Tibial nerve (tissue), 4 donors: ENCODE measurements around the gene TRMT11. TPM values are rescaled to one million over a fixed set of nuclear protein-coding genes. Genes with fewer than 3 reads are reported as not detected.
"Not testable (repeated sequence)": the region's sequence is repeated elsewhere in the genome, so short reads cannot be mapped to it uniquely, and the experiment has no call there.

Source experiments
- DNase-seq, 2 donors: peaks; one replicate each; pipeline ENCODE4 v3.0.0-alpha.2; 2019; ENCODE audit warnings: low spot score in 2 of 2
- H3K27ac ChIP-seq, 4 donors: fragments of 200-600 bp; sonication (generic) in 3 of 4; one replicate each; pipeline ENCODE4 v1.5.1; 2017 to 2019; ENCODE audit warnings: mild to moderate bottlenecking in 1 of 4
- H3K27me3 ChIP-seq, 2 donors: fragments of 200-600 bp; sonication (generic) in 1 of 2; one replicate each; pipeline versions ENCODE4 v1.5.1 to v1.6.0; 2017 to 2019
- H3K36me3 ChIP-seq, 3 donors: fragments of 200-600 bp; sonication (generic); one replicate each; pipeline ENCODE4 v1.5.1; 2018 to 2019
- H3K4me1 ChIP-seq, 4 donors: fragments of 200-600 bp; sonication (generic) in 3 of 4; one replicate each; pipeline ENCODE4 v1.5.1; 2017 to 2019
- H3K4me3 ChIP-seq, 4 donors: fragments of 200-600 bp; sonication (generic) in 3 of 4; one replicate each; pipeline ENCODE4 v1.5.1; 2017 to 2019; ENCODE audit warnings: mild to moderate bottlenecking in 1 of 4, moderate library complexity in 1 of 4
- H3K9me3 ChIP-seq, 4 donors: fragments of 200-600 bp; sonication (generic) in 3 of 4; one replicate each; pipeline ENCODE4 v1.5.1; 2017 to 2019
- EP300 ChIP-seq, 2 donors: sonication (generic); formaldehyde crosslinking; IDR thresholded peaks; one replicate each; pipeline ENCODE4 v1.6.1; 2017; ENCODE audit warnings: antibody characterized with exemption in 2 of 2, mild to moderate bottlenecking in 1 of 2
- POLR2A ChIP-seq, 2 donors: fragments of 450-650 bp; IDR thresholded peaks; one replicate each; pipeline ENCODE4 v1.6.1; 2017; ENCODE audit warnings: antibody characterized with exemption in 2 of 2, mild to moderate bottlenecking in 2 of 2, moderate library complexity in 2 of 2
- WGBS, 2 donors: methylation state at CpG; one replicate each; pipeline ENCODE4 v1.1.5; 2018; 5-methylcytosine and 5-hydroxymethylcytosine counted together
- total RNA-seq, 4 donors: library from RNA; depleted of rRNA; stranded (reverse); fragments of >200 nt; gene quantifications; one replicate each; pipeline ENCODE4 v1.1.0, GENCODE V29; 2016
- TF ChIP-seq, protein P1 (sequence below), 5 experiments: fragments of 200-600 bp in 3 of 5; fragments of 450-650 bp in 2 of 5; sonication (generic) in 3 of 5; IDR thresholded peaks; one replicate each; pipeline ENCODE4 v1.5.1; 2016 to 2019; ENCODE audit warnings: antibody characterized with exemption in 5 of 5, mild to moderate bottlenecking in 3 of 5, moderate library complexity in 2 of 5

Gene TRMT11
- total RNA-seq, 4 donors from 2014 or later = 29.7 to 40.8 (median 33.7) TPM

DNA sequence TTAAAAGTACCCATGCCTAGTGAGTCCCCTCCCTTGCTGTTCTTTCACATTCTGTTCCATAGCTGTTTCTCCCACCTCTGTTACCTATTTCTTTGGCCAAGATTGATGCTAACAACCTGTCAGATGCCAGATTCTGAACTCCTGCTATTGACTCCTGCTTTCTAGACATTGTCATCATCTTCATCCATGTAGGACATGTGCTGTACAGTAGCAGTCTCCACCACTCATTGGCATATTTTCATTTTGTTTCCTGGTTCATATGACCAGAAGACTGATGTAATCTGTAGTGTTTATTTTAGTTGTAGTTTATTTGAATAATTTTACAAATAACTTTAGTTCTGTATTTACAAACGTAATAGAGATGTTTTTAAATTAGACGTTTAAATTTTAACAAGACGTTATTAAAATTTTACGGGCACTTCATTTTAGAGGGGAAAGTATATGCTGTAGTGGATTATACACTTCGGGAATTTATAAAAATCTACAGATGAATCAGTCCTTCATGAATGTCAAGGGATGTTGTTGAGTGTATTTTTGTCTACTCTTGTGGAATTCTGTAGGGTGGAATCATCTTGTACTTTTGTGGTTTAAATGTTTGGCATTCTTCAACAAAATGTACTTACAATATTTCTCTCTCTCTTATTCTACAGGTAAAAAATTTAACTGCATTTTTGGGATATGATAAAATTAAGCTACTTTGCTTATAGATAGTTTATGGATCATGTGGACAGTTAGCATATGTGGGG is 34.1 kb downstream of the TRMT11 start:
- Histone ChIP-seq H3K9me3 (no peaks in the 10 kb centered on the region), H3K27ac (no peak overlapping the region), H3K27me3 (no peaks in the 10 kb centered on the region), H3K4me3 (no peak overlapping the region), H3K4me1 (peaks cover 0 to 7% (median 0%) of the 10 kb centered on the region in 4 donors), H3K36me3 (peaks cover 0 to 72% (median 10%) of the 10 kb centered on the region in 3 donors)
- DNase-seq = no peak
- TF ChIP-seq, protein P1, sequence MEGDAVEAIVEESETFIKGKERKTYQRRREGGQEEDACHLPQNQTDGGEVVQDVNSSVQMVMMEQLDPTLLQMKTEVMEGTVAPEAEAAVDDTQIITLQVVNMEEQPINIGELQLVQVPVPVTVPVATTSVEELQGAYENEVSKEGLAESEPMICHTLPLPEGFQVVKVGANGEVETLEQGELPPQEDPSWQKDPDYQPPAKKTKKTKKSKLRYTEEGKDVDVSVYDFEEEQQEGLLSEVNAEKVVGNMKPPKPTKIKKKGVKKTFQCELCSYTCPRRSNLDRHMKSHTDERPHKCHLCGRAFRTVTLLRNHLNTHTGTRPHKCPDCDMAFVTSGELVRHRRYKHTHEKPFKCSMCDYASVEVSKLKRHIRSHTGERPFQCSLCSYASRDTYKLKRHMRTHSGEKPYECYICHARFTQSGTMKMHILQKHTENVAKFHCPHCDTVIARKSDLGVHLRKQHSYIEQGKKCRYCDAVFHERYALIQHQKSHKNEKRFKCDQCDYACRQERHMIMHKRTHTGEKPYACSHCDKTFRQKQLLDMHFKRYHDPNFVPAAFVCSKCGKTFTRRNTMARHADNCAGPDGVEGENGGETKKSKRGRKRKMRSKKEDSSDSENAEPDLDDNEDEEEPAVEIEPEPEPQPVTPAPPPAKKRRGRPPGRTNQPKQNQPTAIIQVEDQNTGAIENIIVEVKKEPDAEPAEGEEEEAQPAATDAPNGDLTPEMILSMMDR (IDR thresholded peaks at IDR 0.05) = no peak
- TF ChIP-seq EP300 (IDR thresholded peaks at IDR 0.05) (no peak), POLR2A (IDR thresholded peaks at IDR 0.05) (no peak)
- WGBS, 2 donors = 96% methylated on average over 5 of the region's 5 CpGs

DNA sequence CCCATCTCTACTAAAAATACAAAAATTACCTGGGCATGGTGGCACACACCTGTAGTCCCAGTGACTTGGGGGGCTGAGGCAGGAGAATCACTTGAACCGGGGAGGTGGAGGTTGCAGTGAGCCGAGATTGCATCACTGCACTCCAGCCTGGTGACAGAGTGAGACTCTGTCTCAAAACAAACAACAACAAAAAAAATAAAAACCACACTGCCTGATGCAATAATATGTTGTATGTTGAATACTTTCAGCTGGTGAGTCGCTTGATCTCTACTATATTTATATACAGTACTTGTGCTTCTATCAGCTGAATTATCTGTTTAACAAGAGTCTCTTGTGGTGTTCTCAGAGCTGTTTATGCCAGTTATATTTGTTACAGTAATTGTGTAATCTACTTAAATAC is 37.1 kb downstream of the TRMT11 start:
- peaks cover 0 to 77% (median 10%) of the 10 kb centered on the region in 3 donors for H3K36me3 ChIP-seq
- H3K4me1 ChIP-seq, H3K27ac ChIP-seq, H3K9me3 ChIP-seq, DNase-seq, H3K27me3 ChIP-seq, H3K4me3 ChIP-seq: not testable (repeated sequence)
- 88 to 95% methylated on average over 3 of the region's 3 CpGs for WGBS, 2 donors

DNA sequence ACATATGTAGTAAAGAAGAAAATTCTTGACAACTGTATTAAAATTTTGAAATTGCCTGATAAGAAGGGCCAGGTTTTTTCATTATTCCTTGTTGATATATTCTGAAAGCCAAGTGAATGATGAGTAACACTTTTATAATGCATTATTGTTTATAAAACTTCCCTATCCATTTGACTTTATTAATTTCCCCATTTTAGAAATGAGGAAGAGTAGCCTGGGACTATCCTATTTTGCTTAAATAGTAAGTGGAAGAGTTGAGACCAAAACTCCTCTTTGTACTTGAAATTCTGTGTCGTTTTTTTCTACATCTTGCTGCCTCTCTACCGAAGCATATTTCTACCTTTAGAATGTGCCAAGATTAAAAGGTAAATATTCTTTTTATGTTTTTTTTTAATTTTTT is 39.7 kb downstream of the TRMT11 start:
- no peaks in the 10 kb centered on the region for H3K4me1 ChIP-seq
- WGBS, 2 donors = 95 to 97% methylated on average over 2 of the region's 2 CpGs

DNA sequence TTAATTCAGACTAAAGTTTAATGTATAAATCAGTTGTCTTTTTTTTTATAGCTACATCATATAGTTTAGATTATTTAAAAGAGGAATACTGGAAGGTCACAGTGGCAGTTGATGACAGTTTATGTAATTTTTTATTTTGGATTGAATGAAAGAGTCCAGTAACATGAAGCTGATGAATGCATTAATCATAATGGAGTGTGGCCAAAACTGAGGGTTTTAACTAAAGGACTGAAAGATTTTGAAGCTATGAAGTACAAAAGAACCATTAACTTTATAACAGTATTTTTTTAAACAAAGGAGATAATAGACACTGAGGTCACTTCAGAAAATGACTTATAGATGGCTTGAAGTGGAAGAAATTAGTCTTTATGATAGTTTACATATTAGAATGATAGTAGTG is 41.3 kb downstream of the TRMT11 start:
- TF ChIP-seq EP300 (IDR thresholded peaks at IDR 0.05) = no peak
- no peak for TF ChIP-seq POLR2A (IDR thresholded peaks at IDR 0.05)
- TF ChIP-seq, protein P1 (IDR thresholded peaks at IDR 0.05) = no peak
- Histone ChIP-seq H3K27ac (no peak overlapping the region), H3K4me1 (no peaks in the 10 kb centered on the region)

More for the DNA sequence above, 39.7 kb downstream of the TRMT11 start:
- Histone ChIP-seq H3K4me3 (no peak overlapping the region), H3K27ac (no peak overlapping the region), H3K27me3 (no peaks in the 10 kb centered on the region), H3K36me3 (peaks cover 0 to 51% (median 3%) of the 10 kb centered on the region in 3 donors), H3K9me3 (no peaks in the 10 kb centered on the region)
- no peak for DNase-seq
- TF ChIP-seq, protein P1 (IDR thresholded peaks at IDR 0.05) = no peak

DNA sequence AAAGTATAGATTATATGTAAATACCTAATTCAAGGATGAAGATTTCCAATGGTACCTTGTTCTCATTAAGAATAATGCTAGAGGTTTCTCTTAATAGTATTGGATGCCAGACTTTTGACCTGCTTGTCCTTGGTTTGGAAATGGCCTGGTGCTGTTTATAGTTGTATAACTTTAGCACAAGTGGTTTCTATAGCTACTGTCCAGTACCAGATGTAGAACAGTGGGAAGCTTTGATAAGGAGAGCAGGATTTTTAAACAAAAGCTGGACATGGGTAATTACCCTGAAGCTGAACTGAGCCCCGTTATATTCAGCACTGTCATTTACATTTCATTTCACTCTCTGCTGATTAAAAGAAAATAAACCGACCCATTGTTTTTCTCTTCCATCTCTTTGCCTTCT is 43.7 kb downstream of the TRMT11 start:
- H3K27ac ChIP-seq = no peak overlapping the region
- no peaks in the 10 kb centered on the region for H3K27me3 ChIP-seq
- H3K4me3 ChIP-seq = no peak overlapping the region
- H3K4me1 ChIP-seq = peaks cover 0 to 10% (median 2%) of the 10 kb centered on the region in 4 donors
- peaks cover 0 to 19% (median 0%) of the 10 kb centered on the region in 3 donors for H3K36me3 ChIP-seq
- no peak for DNase-seq
- WGBS, 2 donors = 49 to 57% methylated on average over 2 of the region's 2 CpGs
- no peaks in the 10 kb centered on the region for H3K9me3 ChIP-seq
- TF ChIP-seq, protein P1 (IDR thresholded peaks at IDR 0.05) = no peak
- TF ChIP-seq POLR2A (IDR thresholded peaks at IDR 0.05) = no peak
- no peak for TF ChIP-seq EP300 (IDR thresholded peaks at IDR 0.05)

More for the DNA sequence above, 41.3 kb downstream of the TRMT11 start:
- DNase-seq = no peak
- no peaks in the 10 kb centered on the region for H3K27me3 ChIP-seq
- H3K9me3 ChIP-seq = no peaks in the 10 kb centered on the region
- peaks cover 0 to 43% (median 0%) of the 10 kb centered on the region in 3 donors for H3K36me3 ChIP-seq
- H3K4me3 ChIP-seq = no peak overlapping the region
